OCI-M2 (cell line): ENCODE data around the gene NRBF2.
A peak's percentile ranks its signal among the peaks of the same experiment; 100 is the strongest.
"Not testable (repeated sequence)": the region's sequence is repeated elsewhere in the genome, so short reads cannot be mapped to it uniquely, and the experiment has no call there.

Experiments
- DNase-seq: peaks from one replicate; lab custom pipeline; 2025; ENCODE audit not compliant: unreplicated experiment; lab: John Stamatoyannopoulos, UW

NRBF2 gene

GRCh38 chr10:63133056-63133820 is at the start of gene NRBF2:
Gene NRBF2 (plus strand): TSS chr10:63133328. CDS start chr10:63133471, 143 bp downstream.
- DNase-seq, result peak; percentile 22

- DNase-seq, result not testable (repeated sequence)
Measured at GRCh38 chr10:63083406-63083805, 49.7 kb upstream of the NRBF2 start.

GRCh38 chr10:63083904-63084689 is 49.0 kb upstream of the NRBF2 start:
- no peak for DNase-seq

GRCh38 chr10:63084690-63085382 is 48.3 kb upstream of the NRBF2 start:
- DNase-seq, result no peak

GRCh38 chr10:63093227-63093626 is 39.9 kb upstream of the NRBF2 start:
- no peak for DNase-seq

- no peak for DNase-seq
Measured at GRCh38 chr10:63094405-63094804, 38.7 kb upstream of the NRBF2 start.

GRCh38 chr10:63094881-63095280 is 38.2 kb upstream of the NRBF2 start:
- no peak for DNase-seq

- DNase-seq, result no peak
Measured at GRCh38 chr10:63099734-63100133, 33.4 kb upstream of the NRBF2 start.

- not testable (repeated sequence) for DNase-seq
Measured at GRCh38 chr10:63101091-63101490, 32.0 kb upstream of the NRBF2 start.

GRCh38 chr10:63102279-63102883 is 30.7 kb upstream of the NRBF2 start:
- not testable (repeated sequence) for DNase-seq

GRCh38 chr10:63103178-63103577 is 29.9 kb upstream of the NRBF2 start:
- DNase-seq, result not testable (repeated sequence)

- no peak for DNase-seq
Measured at GRCh38 chr10:63103971-63104409, 29.1 kb upstream of the NRBF2 start.

- no peak for DNase-seq
Measured at GRCh38 chr10:63105225-63106110, 27.7 kb upstream of the NRBF2 start.

GRCh38 chr10:63106111-63106755 is 26.9 kb upstream of the NRBF2 start:
- no peak for DNase-seq

GRCh38 chr10:63107943-63108437 is 25.1 kb upstream of the NRBF2 start:
- DNase-seq, result no peak

GRCh38 chr10:63110940-63111339 is 22.2 kb upstream of the NRBF2 start:
- DNase-seq, result no peak

- DNase-seq, result no peak
Measured at GRCh38 chr10:63114031-63114814, 18.9 kb upstream of the NRBF2 start.

- no peak for DNase-seq
Measured at GRCh38 chr10:63115732-63116383, 17.3 kb upstream of the NRBF2 start.
